SU-DHL-6 (cell line): Measurements from ENCODE around the gene DCAF10.

Experiments used
- CTCF ChIP-seq: fragments of 200-600 bp; sonication (generic); IDR thresholded peaks from one replicate; pipeline ENCODE4 v1.5.1; 2017; ENCODE audit warnings: antibody characterized with exemption, mild to moderate bottlenecking, low read length, moderate library complexity; ENCODE audit not compliant: insufficient read depth, poor library complexity, severe bottlenecking
- EZH2phosphoT487 ChIP-seq: fragments of 200-600 bp; sonication (generic), shearing (Covaris generic); conservative IDR thresholded peaks from 2 replicates; pipeline ENCODE4 v1.6.1; 2018; ENCODE audit warnings: mild to moderate bottlenecking, antibody characterized with exemption, low read length, moderate library complexity, mixed read lengths

GRCh38 chr9:37876376-37876775 lies 75.8 kb downstream of the DCAF10 start:
- TF ChIP-seq CTCF (no peak), EZH2phosphoT487 (no peak)
